ENCODE results near the gene COL4A2.

GRCh38 chr13:110317093-110317492 lies 10.0 kb downstream of the COL4A2 start:
- no peak for TF ChIP-seq EZH2 (IDR thresholded peaks at IDR 0.05; ENCODE audit: insufficient read depth, poor library complexity, severe bottlenecking)
- no peak for TF ChIP-seq EZH2phosphoT487 (IDR thresholded peaks at IDR 0.05; ENCODE audit: insufficient read depth, low read depth)
